Liver (tissue), 9 donors: ENCODE measurements around the gene CSTF2T. TPM values are rescaled to one million over a fixed set of nuclear protein-coding genes. Genes with fewer than 3 reads are reported as not detected.

Experiments used
- DNase-seq: peaks from one replicate; pipeline ENCODE4 v3.0.0-alpha.2; 2017; ENCODE audit warnings: low spot score
- H3K27ac ChIP-seq, 2 donors: one replicate each; pipeline ENCODE4 v1.7.0; 2013; ENCODE audit warnings: inconsistent platforms in 2 of 2, low read length in 2 of 2, control low read depth in 1 of 2, low read depth in 1 of 2, mild to moderate bottlenecking in 1 of 2
- H3K27me3 ChIP-seq, 4 donors: one replicate each; pipeline versions ENCODE4 v1.6.1 to v1.7.0; 2013; ENCODE audit warnings: low read length in 3 of 4, inconsistent platforms in 1 of 4, mild to moderate bottlenecking in 1 of 4, moderate library complexity in 1 of 4; ENCODE audit not compliant: control insufficient read depth in 4 of 4, insufficient read depth in 4 of 4
- H3K36me3 ChIP-seq, 4 donors: one replicate each; pipeline versions ENCODE4 v1.6.1 to v1.7.0; 2013; ENCODE audit warnings: low read length in 3 of 4, mild to moderate bottlenecking in 3 of 4, low read depth in 1 of 4, moderate library complexity in 1 of 4; ENCODE audit not compliant: control insufficient read depth in 4 of 4, insufficient read depth in 3 of 4
- H3K4me1 ChIP-seq, 4 donors: one replicate each; pipeline versions ENCODE4 v1.6.1 to v1.7.0; 2013; ENCODE audit warnings: low read length in 3 of 4, mild to moderate bottlenecking in 3 of 4, moderate library complexity in 1 of 4; ENCODE audit not compliant: control insufficient read depth in 4 of 4, insufficient read depth in 4 of 4
- H3K4me3 ChIP-seq, 3 donors: one replicate each; pipeline versions ENCODE4 v1.6.1 to v1.7.0; 2013; ENCODE audit warnings: low read length in 3 of 3, control low read depth in 1 of 3, low read depth in 1 of 3, mild to moderate bottlenecking in 1 of 3
- H3K9ac ChIP-seq, 2 donors: one replicate each; pipeline ENCODE4 v1.7.0; 2013; ENCODE audit warnings: low read length in 2 of 2, mild to moderate bottlenecking in 2 of 2, moderate library complexity in 2 of 2, control low read depth in 1 of 2, low read depth in 1 of 2
- H3K9me3 ChIP-seq, 4 donors: one replicate each; pipeline versions ENCODE4 v1.6.1 to v1.7.0; 2013; ENCODE audit warnings: low read length in 3 of 4; ENCODE audit not compliant: control insufficient read depth in 4 of 4
- EGR1 ChIP-seq, 2 donors: IDR thresholded peaks; 2 replicates each; pipeline ENCODE4 v1.6.1; 2016 to 2018; ENCODE audit warnings: antibody characterized with exemption in 2 of 2, low read depth in 2 of 2
- FOXA1 ChIP-seq: IDR thresholded peaks from 2 replicates; pipeline ENCODE4 v1.6.1; 2016; ENCODE audit warnings: antibody characterized with exemption
- FOXA2 ChIP-seq: IDR thresholded peaks from 2 replicates; pipeline ENCODE4 v1.6.1; 2016; ENCODE audit warnings: antibody characterized with exemption
- GABPA ChIP-seq, 2 donors: IDR thresholded peaks in 1 of 2; conservative IDR thresholded peaks in 1 of 2; 2 replicates each; pipeline ENCODE4 v1.6.1; 2016; ENCODE audit warnings: antibody characterized with exemption in 2 of 2, mild to moderate bottlenecking in 1 of 2, moderate library complexity in 1 of 2
- HNF4A ChIP-seq, 2 donors: conservative IDR thresholded peaks; 2 replicates each; pipeline ENCODE4 v1.6.1; 2016; ENCODE audit warnings: antibody characterized with exemption in 2 of 2, mild to moderate bottlenecking in 2 of 2
- HNF4G ChIP-seq: IDR thresholded peaks from 2 replicates; pipeline ENCODE4 v1.6.1; 2016; ENCODE audit warnings: antibody characterized with exemption
- JUND ChIP-seq, 2 donors: IDR thresholded peaks; 2 replicates each; pipeline ENCODE4 v1.6.1; 2016; ENCODE audit warnings: antibody characterized with exemption in 2 of 2
- NR2F2 ChIP-seq: IDR thresholded peaks from 2 replicates; pipeline ENCODE4 v1.6.1; 2016; ENCODE audit warnings: antibody characterized with exemption
- RAD21 ChIP-seq, 2 donors: IDR thresholded peaks; 2 replicates each; pipeline ENCODE4 v1.6.1; 2016; ENCODE audit warnings: antibody characterized with exemption in 2 of 2, mild to moderate bottlenecking in 2 of 2
- RXRA ChIP-seq, 2 donors: IDR thresholded peaks; 2 replicates each; pipeline ENCODE4 v1.6.1; 2017 to 2018; ENCODE audit warnings: antibody characterized with exemption in 2 of 2, mild to moderate bottlenecking in 1 of 2
- SP1 ChIP-seq: IDR thresholded peaks from 2 replicates; pipeline ENCODE4 v1.6.1; 2018; ENCODE audit warnings: antibody characterized with exemption, mild to moderate bottlenecking
- TAF1 ChIP-seq: conservative IDR thresholded peaks from 2 replicates; pipeline ENCODE4 v1.6.1; 2016; ENCODE audit warnings: antibody characterized with exemption, mild to moderate bottlenecking
- YY1 ChIP-seq: IDR thresholded peaks from 2 replicates; pipeline ENCODE4 v1.6.1; 2016; ENCODE audit warnings: antibody characterized with exemption, mild to moderate bottlenecking
- WGBS: extraction: QIAGEN DNeasy Blood & Tissue Kit; methylation state at CpG from one replicate; pipeline ENCODE4 v1.1.7; 2013; 5-methylcytosine and 5-hydroxymethylcytosine counted together
- polyA plus RNA-seq, 2 donors: library from polyadenylated mRNA; stranded (reverse) in 1 of 2; unstranded in 1 of 2; fragments of 200-250 nt in 1 of 2; fragments of >200 nt in 1 of 2; fragmentation: Nextera tagmentation in 1 of 2; extraction: Ambion mirVana in 1 of 2; gene quantifications; one replicate each; pipeline versions ENCODE4 v1.2.1 to v1.2.3, GENCODE V29; 2013 to 2015
- total RNA-seq, 2 donors: library from RNA; depleted of rRNA; stranded (reverse); fragments of >200 nt; gene quantifications; one replicate each; pipeline ENCODE4 v1.2.3, GENCODE V29; 2014
- TF ChIP-seq, protein P1 (sequence below): IDR thresholded peaks from 2 replicates; pipeline ENCODE4 v1.6.1; 2016; ENCODE audit warnings: antibody characterized with exemption
- TF ChIP-seq, protein P2 (sequence below): IDR thresholded peaks from 2 replicates; pipeline ENCODE4 v1.6.1; 2016; ENCODE audit warnings: antibody characterized with exemption
- TF ChIP-seq, protein P3 (sequence below): IDR thresholded peaks from 2 replicates; pipeline ENCODE4 v1.6.1; 2016; ENCODE audit warnings: antibody characterized with exemption
- TF ChIP-seq, protein P4 (sequence below): IDR thresholded peaks from 2 replicates; pipeline ENCODE4 v1.6.1; 2016; ENCODE audit warnings: antibody characterized with exemption, mild to moderate bottlenecking
- TF ChIP-seq, protein P5 (sequence below): fragments of 150-350 bp; IDR thresholded peaks from 2 replicates; pipeline ENCODE4 v1.5.1; 2017; ENCODE audit warnings: improper control_type of control experiment, low read depth, low read length; ENCODE audit not compliant: missing input control
- donor health status: healthy.
- donor health status: healthy.
- donor health status: healthy.
- donor health status: healthy.
- donor health status: healthy.

CSTF2T gene
- total and polyA plus RNA-seq, 4 donors: 2.7 to 14.2 (median 9.4) TPM

DNA sequence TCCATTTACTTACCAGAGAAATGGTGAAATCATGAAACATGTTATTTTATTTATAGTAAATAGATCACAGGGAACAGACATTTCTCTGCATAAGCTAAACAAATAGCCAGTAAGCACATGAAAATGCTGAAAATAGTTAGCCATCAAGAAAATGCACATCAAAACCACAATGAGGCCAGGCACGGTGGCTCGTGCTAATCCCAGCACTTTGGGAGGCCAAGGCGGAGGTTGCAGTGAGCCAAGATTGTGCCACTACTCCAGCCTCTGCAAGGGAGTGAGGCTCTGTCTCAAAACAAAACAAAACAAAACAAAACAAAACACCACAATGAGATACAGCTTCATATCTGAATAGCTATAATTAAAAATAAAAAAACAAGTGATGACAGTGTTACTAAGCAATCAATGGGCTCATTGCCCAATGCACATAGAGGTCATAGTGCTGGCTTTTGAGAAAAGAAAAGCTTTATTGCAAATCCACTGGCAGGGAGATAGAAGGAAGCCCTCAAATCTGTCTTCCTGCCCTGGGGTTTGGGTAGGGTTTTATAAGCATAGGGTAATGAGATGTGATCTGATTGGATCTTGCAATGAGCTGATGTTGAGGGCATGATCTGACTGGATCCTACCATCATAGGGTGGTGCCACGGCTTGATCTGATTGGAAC lies 16.2 kb downstream of the CSTF2T start:
- H3K27me3 ChIP-seq: no peaks in the 10 kb centered on the region
- TF ChIP-seq NR2F2 (no peak), FOXA1 (no peak), EGR1 (IDR thresholded peaks at IDR 0.05; ENCODE audit: low read depth in 2 of 2) (no peak), HNF4A (conservative IDR thresholded peaks at IDR 0.05) (no peak), SP1 (no peak), RAD21 (IDR thresholded peaks at IDR 0.05) (no peak)
- no peaks in the 10 kb centered on the region for H3K4me1 ChIP-seq
- no peak overlapping the region for H3K4me3 ChIP-seq
- H3K9me3 ChIP-seq: no peaks in the 10 kb centered on the region
- no peak overlapping the region for H3K27ac ChIP-seq
- H3K9ac ChIP-seq: no peak overlapping the region
- no peaks in the 10 kb centered on the region for H3K36me3 ChIP-seq
- DNase-seq: no peak
- 85% methylated on average over 4 of the region's 4 CpGs for WGBS

DNA sequence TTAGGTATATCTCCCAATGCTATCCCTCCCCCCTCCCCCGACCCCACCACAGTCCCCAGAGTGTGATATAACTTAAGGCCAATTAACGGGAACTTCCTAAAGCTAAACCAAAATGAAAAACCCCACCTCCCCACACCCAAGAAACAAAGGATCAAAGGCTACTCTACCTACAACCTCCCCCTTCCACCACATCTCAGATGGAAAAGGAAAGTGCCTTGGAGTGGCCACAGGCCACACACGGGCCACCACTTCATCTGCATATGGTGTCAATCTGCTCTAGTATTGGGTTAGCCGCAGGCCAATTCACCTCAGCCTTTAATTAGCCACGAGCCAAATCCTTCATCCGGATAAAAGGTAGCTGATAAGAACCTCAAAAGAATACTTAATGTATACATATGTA lies 19.6 kb downstream of the CSTF2T start:
- Histone ChIP-seq H3K9me3 (no peaks in the 10 kb centered on the region), H3K27ac (no peak overlapping the region), H3K9ac (no peak overlapping the region), H3K4me3 (no peak overlapping the region), H3K36me3 (no peaks in the 10 kb centered on the region), H3K4me1 (no peaks in the 10 kb centered on the region), H3K27me3 (peaks cover 0 to 2% (median 0%) of the 10 kb centered on the region in 4 donors)
- no peak for DNase-seq
- TF ChIP-seq RXRA (IDR thresholded peaks at IDR 0.05) (no peak), FOXA2 (no peak)
- 61% methylated on average over 6 of the region's 6 CpGs for WGBS

DNA sequence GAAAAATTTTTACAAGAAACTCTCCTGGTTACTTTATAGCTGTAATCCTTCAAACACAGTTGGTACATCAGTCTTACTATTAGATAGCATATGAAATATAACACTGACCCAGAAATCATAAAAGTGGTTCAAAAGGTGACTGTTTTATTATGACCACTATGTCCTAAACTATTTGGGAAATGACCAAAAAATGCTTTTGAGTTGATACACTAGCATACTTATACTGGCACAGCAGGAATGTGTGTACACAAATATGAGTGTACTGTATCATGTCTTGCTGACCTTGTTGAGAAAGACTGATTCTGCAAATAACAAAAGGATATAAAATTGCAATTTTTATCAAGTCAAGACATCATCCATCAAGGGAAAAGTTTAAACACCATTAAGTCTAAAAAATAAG lies 24.3 kb downstream of the CSTF2T start:
- H3K4me3 ChIP-seq: no peak overlapping the region
- H3K9me3 ChIP-seq: no peaks in the 10 kb centered on the region
- no peak overlapping the region for H3K9ac ChIP-seq
- H3K36me3 ChIP-seq: no peaks in the 10 kb centered on the region
- H3K4me1 ChIP-seq: no peaks in the 10 kb centered on the region
- H3K27ac ChIP-seq: no peak overlapping the region
- peaks cover 0 to 2% (median 0%) of the 10 kb centered on the region in 4 donors for H3K27me3 ChIP-seq
- no peak for DNase-seq
- TF ChIP-seq GABPA (IDR thresholded peaks at IDR 0.05 in 1 of 2, conservative IDR thresholded peaks at IDR 0.05 in 1 of 2) (no peak), JUND (IDR thresholded peaks at IDR 0.05) (no peak), FOXA1 (no peak), EGR1 (IDR thresholded peaks at IDR 0.05; ENCODE audit: low read depth in 2 of 2) (no peak), HNF4A (conservative IDR thresholded peaks at IDR 0.05) (no peak), TAF1 (no peak), NR2F2 (no peak), FOXA2 (no peak), HNF4G (no peak), RAD21 (IDR thresholded peaks at IDR 0.05) (no peak), YY1 (no peak), SP1 (no peak), RXRA (IDR thresholded peaks at IDR 0.05) (no peak)
- TF ChIP-seq, protein P1, sequence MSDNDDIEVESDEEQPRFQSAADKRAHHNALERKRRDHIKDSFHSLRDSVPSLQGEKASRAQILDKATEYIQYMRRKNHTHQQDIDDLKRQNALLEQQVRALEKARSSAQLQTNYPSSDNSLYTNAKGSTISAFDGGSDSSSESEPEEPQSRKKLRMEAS: no peak
- TF ChIP-seq, protein P2, sequence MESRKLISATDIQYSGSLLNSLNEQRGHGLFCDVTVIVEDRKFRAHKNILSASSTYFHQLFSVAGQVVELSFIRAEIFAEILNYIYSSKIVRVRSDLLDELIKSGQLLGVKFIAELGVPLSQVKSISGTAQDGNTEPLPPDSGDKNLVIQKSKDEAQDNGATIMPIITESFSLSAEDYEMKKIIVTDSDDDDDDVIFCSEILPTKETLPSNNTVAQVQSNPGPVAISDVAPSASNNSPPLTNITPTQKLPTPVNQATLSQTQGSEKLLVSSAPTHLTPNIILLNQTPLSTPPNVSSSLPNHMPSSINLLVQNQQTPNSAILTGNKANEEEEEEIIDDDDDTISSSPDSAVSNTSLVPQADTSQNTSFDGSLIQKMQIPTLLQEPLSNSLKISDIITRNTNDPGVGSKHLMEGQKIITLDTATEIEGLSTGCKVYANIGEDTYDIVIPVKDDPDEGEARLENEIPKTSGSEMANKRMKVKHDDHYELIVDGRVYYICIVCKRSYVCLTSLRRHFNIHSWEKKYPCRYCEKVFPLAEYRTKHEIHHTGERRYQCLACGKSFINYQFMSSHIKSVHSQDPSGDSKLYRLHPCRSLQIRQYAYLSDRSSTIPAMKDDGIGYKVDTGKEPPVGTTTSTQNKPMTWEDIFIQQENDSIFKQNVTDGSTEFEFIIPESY: no peak
- TF ChIP-seq, protein P3, sequence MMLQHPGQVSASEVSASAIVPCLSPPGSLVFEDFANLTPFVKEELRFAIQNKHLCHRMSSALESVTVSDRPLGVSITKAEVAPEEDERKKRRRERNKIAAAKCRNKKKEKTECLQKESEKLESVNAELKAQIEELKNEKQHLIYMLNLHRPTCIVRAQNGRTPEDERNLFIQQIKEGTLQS: no peak
- TF ChIP-seq, protein P4, sequence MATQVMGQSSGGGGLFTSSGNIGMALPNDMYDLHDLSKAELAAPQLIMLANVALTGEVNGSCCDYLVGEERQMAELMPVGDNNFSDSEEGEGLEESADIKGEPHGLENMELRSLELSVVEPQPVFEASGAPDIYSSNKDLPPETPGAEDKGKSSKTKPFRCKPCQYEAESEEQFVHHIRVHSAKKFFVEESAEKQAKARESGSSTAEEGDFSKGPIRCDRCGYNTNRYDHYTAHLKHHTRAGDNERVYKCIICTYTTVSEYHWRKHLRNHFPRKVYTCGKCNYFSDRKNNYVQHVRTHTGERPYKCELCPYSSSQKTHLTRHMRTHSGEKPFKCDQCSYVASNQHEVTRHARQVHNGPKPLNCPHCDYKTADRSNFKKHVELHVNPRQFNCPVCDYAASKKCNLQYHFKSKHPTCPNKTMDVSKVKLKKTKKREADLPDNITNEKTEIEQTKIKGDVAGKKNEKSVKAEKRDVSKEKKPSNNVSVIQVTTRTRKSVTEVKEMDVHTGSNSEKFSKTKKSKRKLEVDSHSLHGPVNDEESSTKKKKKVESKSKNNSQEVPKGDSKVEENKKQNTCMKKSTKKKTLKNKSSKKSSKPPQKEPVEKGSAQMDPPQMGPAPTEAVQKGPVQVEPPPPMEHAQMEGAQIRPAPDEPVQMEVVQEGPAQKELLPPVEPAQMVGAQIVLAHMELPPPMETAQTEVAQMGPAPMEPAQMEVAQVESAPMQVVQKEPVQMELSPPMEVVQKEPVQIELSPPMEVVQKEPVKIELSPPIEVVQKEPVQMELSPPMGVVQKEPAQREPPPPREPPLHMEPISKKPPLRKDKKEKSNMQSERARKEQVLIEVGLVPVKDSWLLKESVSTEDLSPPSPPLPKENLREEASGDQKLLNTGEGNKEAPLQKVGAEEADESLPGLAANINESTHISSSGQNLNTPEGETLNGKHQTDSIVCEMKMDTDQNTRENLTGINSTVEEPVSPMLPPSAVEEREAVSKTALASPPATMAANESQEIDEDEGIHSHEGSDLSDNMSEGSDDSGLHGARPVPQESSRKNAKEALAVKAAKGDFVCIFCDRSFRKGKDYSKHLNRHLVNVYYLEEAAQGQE: no peak
- TF ChIP-seq, protein P5, sequence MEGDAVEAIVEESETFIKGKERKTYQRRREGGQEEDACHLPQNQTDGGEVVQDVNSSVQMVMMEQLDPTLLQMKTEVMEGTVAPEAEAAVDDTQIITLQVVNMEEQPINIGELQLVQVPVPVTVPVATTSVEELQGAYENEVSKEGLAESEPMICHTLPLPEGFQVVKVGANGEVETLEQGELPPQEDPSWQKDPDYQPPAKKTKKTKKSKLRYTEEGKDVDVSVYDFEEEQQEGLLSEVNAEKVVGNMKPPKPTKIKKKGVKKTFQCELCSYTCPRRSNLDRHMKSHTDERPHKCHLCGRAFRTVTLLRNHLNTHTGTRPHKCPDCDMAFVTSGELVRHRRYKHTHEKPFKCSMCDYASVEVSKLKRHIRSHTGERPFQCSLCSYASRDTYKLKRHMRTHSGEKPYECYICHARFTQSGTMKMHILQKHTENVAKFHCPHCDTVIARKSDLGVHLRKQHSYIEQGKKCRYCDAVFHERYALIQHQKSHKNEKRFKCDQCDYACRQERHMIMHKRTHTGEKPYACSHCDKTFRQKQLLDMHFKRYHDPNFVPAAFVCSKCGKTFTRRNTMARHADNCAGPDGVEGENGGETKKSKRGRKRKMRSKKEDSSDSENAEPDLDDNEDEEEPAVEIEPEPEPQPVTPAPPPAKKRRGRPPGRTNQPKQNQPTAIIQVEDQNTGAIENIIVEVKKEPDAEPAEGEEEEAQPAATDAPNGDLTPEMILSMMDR: no peak
